GF-D8 (cell line): ENCODE measurements around the gene COL4A4.

ENCODE experiments used
- DNase-seq: peaks from one replicate; lab custom pipeline; 2025; lab: John Stamatoyannopoulos, UW

The COL4A4 gene

DNA sequence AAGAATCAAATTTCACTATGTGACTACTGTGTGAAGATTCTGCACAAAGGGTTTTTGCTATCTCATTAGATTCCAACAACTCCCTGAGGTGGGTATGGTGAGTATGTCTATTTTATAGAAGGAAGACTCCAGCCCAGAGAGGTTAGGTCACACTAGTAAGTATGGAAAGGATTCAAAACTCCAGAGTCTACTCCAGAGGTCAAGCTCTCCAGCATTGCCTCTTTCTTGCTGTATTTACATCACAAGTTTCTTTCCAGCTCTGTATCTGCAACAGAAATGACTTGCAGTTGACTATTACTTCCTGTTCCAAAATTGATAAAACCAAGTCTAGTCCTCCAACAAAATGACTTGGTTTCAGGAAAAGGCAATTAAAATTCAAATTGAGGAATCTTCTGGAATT is 2.1 kb downstream of the COL4A4 start:
- no peak for DNase-seq

DNA sequence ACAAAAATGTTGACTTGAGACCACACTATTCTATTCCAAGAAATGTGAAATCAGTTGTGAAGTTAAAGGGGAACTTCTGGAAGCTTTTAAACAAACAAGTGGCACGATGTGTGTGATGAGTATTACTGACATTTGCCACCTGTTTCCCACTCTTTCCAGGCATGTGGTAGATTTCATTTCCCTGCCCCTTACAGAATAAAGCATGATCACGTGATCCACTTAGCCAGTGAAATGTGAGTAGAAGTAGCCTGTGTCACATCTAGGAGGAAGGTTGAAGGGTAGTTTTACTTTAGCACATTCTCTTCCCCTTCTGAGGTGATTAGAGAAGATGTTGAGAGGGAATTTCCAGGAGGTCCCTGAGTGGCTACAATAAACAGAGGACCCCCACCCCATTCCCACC is 3.8 kb downstream of the COL4A4 start:
- no peak for DNase-seq

DNA sequence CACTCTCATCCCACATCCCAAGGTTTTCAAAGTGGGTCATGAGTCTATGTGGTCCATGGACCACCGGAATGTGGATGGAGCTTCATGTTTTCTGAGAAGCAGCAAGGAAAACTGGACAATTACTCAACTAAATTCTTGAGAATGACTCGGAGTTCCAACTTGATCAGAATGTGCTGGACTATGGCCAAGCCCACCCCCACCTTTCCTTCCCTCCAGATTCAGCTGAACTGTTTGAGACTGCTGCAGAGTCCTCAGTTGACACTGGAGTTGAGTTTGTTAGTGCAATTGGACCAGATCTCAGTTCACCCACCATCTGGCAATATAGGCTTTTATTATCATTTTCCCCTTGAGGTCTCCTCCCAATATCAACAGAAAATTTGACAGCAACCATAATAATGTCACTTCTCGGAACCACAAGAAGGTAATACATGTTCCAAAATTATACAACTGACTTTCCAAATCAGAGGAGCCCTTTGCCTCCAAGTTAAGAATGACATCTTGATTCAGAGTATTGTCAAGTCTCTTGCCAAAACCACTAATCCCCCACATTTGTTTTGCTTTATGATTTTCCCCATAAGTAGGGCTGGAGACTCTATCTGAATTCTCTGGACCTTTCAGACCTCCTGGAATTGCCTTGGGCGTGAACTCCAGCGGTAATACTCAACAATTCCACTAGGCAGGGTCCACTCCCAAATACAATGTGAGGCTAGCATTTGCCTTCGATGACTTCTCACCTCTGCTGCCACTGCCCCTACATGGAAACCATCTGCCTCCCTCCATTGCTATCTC is 8.8 kb downstream of the COL4A4 start:
- no peak for DNase-seq

DNA sequence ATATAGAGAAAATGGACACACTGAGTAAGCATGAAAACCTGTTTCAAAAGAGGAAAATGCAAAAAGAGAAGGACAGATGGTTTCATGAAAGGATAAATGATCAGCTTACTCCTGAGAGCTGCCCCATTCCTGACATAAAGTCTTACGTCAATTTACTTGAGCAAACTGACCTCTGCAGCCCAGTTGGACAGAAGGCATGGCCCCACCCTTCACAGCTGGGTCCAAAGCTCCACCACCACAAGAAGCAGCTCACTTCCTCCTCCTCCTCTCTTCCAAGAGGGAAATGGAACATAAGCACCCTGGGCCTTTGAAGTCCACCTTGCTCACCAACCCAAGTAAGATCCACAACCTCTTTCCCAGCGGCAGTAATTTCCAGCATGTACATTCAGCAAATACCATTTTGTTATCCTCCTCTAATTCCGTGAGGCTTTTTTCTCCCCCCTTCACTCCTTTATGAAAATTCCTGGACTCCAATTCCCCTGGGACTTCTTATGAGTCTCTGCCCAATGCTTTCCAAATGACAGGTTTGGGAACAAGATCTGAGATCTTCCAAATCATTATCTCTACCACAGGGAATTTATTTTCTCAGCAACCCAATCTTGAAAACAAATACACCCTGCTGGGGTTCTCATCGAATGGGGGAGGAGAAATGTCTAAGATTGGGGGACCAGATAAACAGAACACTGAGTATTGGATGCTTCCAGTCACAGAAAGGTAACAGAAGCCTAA is 10.1 kb downstream of the COL4A4 start:
- no peak for DNase-seq

DNA sequence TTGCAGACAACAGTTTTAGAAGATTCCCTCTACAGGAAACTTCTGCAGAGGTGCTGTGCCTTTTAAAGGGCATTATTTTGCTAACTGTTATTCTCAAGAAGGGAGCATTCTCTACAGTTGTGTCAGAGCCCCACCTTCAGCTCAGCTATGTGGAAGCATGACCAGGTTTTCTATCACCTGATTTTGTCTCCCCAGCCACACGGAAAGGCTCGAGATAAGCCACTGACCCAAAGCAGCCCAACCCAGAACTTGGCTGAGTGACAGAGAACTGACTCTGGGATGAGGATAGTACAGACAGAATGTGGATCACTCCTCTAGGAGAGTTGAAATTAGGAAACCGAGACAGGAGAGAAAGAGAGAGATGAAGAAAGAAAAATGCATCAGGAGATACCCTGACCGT is 10.7 kb downstream of the COL4A4 start:
- no peak for DNase-seq

DNA sequence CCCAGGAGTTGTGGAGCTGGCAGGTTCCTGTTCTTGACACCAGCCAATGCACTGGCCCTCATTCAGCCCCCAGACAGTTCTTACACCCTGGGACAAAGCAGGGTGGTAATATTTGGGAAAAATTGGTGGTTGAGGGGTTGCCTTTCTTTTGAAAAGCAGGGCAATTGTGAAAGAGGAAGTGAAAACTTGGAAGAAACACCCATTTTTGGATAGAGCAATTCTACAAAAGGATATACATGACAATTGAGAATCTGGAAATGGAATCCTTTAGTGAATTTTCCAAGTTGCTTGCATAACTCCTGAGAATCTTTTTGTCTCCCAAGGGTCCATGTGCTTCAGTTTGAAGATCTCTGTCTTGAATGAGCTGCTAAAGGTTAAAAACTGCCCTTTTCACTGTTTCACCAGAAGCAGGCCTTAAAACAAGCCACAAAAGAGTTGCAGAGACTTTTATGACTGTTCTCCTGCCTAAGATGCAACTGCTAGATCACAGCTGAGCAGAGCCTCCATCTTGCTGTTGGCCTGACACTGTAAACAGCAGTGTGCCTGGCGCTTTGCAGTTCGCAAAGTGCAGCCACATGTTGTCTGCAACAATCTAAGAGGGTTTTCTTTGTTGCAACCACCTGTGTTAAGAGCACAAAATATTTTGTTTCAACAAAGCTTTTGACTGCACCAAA is 11.8 kb downstream of the COL4A4 start:
- DNase-seq, result no peak

DNA sequence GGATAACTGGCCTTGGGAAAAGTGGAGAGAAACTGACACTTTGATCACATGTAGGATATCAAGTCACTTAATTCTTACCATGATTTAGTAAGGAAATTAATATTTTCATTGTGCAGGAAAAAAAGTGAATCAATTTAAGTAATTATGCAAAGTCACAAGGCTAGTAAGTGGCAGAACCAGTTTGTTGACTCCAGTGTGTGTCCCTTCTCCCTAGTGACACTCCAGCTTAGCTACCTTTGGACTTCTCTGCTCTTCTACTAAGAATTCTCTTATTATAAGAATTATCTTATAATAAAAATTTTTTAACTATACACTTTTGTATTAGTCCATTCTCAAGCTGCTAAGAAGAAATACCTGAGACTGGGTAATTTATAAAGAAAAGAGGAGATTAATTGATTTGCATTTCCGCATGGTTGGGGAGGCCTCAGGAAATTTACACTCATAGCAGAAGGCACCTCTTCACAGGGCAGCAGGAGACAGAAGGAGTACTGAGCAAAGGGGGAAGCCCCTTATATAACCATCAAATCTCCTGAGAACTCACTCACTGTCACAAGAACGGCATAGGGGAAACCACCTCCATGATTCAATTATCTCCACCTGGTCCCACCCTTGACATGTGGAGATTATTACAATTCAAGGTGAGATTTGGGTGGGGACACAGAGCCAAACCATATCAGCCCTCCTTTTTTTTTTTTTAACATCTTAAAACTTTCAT is 13.6 kb downstream of the COL4A4 start:
- no peak for DNase-seq

DNA sequence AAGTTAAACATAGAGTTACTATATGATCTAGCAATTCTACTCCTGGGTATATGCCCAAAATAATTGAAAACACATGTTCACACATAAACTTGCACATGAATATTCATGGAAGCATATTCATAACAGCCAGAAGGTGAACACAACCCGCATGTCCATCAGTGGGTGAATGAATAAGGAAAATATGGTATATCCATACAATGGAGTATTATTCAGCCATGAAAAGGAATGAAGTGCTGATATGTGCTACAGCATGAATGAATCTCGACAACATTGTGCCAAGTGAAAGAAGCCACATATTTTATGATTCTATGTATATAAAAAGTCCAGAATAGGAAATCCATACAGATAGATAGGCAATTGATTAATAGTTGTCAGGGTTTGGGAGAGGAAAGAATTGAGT is 15.9 kb downstream of the COL4A4 start:
- no peak for DNase-seq

DNA sequence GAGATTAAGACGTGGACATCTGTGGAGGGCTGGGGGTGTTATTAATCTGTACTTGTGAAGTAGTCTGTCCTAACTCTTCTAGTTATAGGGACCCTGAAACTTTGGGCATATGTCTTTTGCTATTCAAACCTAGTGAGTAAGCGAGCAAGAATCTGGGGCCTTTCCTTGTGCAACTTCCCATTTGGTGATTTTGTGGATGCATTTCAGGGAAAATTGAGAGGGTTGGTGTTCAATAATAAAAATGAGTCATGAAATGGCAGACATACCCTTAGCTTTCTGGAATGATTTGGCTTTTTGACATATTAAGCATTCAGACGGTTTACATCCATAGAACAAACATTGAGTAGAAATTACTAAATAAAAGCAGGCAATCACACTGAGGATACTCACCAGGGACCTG is 17.0 kb downstream of the COL4A4 start:
- DNase-seq, result no peak

DNA sequence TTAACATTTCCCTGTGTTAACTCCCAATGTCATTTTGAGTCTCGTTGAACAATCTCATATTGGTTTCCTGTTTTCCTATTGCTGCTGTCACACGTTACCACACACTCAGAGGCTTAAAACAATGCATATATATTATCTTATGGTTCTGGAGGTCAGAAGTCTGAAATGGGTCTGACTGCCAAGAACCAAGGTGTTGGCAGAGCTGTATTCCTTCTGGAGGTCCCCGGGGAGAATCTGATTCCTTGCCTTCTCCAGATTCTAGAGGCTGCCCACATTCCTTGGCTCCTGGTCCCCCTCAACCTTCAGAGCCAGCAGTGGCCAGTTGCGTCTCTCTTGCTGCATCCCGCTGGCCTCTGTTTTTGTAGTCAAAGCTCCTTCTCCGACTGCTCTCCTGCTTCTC is 17.5 kb downstream of the COL4A4 start:
- DNase-seq, result no peak

DNA sequence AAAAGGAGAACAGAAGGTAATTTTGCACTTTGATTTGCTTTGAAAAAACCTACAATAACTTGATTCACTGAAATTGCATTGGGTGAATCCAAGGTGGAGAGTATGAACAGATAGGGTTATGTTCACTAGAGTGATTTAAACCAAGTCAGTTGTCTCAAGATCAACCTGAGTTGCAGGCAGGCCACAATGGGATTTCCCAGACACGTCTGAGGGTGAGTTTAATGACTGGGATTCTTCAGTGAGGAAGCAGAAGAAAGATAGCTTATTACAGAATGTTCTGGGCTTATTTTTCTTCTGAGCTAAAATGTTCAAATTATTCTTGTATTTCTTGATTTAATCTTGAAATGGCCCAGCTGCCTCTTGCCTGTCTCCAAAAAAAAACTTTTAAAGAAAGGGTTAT is 20.1 kb downstream of the COL4A4 start:
- DNase-seq, result no peak

DNA sequence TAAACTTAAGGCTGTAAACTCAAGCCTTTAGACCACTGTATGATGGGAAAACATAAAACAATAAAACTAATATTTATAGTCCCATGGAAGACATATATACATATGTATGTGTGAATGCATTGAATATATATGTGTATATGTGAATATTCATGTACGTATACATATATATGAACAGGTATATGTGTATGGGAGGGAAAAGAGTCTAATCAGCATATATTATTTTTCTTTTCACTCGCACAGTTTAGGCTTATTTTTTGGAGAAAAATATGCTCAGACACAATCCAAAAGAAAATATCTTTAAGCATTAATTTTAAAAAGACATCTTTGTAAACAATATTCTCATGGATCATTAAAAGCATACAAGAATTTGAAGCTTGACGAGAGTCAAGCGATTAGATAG is 22.7 kb downstream of the COL4A4 start:
- DNase-seq, result no peak

DNA sequence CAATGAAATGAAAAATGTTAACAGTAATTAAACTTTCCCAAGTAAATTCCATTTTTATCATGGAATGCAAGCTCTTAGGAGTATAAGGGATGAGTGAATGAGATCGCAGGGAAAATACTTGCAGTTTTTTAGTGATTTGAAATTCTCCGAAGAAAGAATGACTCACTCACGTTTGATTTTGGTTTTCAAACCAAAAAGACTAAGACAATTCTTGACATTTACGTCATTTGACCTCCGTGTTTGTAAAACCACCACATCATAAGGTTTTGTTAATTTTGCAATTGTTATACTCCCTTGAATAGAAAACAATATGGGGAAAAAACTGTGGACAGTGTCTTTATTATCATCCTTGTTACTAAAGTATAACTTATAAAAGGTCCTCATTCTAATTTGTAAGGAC is 29.4 kb downstream of the COL4A4 start:
- no peak for DNase-seq

DNA sequence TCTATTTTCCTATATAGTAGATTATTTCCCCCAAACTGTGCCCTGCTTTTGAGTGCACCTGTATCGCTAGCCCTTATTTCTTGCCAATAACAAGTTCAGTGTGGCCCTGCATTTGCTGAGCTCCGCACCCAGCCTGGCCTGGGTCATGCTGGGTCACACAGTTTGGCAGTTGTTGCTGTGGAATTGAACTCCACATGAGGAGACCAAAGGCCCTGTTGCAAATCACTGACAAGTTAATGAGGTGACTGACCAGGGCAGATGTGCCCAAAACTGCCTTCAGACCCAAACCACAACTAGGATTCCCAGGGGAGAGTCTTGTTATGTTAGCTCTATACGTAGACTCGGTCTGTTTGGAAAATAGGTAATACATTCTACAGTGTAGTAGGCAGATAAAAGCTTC is 31.0 kb downstream of the COL4A4 start:
- no peak for DNase-seq

DNA sequence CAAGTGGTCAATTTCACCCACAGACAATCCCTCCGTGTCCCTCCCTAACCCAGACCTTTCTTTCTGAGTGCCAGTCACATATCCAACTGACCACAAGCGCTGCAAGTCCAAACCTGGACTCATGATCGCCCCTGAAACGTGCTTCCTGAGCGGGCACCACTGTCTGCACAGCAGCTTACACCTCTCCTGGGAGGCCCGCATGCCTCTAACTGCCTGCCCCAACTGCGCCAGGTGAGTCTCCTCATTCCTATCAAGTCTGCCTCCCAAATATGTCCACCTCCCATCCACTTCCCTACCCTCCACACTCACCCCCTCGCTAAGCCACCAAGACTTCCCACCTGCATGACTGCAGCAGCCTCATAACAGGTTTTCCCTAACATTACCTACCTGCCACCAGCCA is 33.4 kb downstream of the COL4A4 start:
- no peak for DNase-seq

DNA sequence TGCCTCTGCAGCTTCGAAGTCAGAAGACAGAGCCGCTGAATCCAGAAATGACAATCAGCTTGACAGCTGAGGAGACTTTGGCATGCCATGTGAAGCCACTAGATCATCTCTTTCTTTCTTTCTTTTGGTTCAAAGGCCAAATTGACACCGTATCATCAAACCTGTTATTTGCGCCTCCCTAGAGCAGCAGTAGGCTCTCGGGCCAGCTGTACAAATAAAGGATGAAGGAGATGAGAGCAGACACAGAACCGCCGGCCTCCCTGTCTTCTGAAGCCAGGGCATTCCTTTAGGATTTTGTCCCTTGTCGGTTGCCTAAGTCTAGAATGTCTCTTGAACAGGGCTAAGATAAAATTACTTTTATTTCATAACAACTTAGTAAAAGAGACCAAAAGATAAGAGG is 36.8 kb downstream of the COL4A4 start:
- DNase-seq, result no peak

DNA sequence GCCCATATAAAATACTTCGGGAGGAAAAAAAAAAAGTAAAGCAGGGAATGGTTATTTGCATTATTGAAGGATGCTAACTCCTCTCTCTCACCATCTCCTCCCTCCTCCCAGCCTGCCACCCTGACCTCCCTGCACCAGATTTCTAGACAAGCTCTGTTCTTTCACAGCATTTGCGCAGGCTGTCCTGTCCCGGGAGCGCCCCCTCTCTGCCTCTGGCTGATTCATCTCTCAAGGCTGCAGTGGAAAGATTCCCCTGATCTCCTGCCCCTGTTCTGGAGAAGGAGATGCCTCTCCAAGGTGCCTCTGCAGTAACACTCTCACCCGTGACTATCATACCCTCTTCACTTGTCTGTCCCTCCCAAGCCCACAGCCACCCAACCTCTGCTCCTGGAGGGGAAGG is 38.5 kb downstream of the COL4A4 start:
- DNase-seq, result no peak

DNA sequence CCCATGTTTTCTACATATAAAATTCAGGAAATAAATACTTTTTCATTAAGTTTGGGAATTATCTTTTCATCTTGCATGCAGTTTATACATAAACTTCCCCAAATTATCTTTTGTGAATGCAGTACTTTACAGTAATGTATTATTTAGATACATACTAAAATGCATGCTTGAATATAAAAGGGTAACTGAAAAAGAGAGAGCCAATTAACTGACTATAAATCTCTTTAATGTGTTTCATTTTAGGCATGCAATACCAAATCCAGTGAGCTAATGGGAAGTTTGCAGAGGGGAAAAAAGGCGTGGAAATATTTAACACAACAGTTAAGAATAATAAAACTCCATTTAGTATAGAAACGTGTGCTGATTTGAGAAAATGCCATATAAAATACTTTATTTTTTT is 39.2 kb downstream of the COL4A4 start:
- no peak for DNase-seq

DNA sequence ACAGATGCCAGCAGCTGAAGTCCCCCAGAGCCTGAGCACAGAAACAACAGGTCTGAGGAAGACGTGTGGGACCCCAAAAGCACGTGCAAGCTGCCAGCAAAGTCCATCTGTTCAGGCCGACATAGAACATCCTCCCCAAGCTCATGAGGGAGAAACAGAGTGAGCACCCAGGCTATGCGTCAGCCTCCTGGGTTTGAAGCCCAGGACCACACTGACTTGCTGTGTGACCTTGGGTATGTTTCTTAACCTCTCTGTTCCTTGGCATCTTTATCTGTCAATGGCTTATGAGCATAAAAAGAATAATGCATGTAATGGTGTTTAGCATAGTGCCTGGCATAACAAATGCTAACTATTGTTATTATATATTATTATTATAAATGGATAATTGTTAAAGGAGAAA is 40.3 kb downstream of the COL4A4 start:
- no peak for DNase-seq

DNA sequence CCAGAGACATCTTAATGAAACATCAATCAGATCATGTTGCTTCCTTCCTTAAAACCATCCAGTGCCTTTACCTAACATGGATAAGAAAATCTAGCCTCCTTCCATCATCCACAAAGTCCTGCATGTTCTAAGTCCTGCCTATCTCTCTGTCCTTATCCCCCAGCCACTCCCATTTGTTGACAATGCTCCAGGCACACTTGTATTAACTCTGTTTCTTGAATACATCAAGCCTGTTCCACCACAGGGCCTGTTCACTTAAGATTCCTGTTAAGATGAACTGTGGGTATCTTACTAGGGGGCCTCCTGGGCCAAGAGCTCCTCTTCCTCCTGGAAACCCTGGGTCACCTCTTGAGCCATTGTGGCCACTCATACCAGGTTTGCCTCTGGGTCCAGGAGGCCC is 45.7 kb downstream of the COL4A4 start:
- DNase-seq, result no peak

DNA sequence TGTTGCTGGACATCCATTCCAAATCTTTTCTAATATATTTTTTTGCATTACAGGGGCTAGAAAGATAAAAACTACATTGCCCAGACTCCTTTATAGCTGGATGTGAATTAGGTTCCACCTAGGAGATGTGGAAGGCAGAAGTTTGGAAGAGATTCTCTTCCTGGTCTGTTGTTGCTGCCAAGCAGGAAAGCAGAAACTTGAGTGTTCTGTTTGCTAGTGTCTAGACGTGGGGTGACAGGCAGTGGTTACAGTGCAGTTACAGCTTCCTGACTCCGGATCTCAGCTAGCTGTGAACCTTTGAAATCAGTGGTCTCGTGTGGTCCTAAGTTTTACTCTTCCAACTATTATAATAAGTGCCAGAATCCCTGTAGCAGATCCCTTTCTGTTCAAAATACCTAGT is 46.2 kb downstream of the COL4A4 start:
- DNase-seq, result no peak

DNA sequence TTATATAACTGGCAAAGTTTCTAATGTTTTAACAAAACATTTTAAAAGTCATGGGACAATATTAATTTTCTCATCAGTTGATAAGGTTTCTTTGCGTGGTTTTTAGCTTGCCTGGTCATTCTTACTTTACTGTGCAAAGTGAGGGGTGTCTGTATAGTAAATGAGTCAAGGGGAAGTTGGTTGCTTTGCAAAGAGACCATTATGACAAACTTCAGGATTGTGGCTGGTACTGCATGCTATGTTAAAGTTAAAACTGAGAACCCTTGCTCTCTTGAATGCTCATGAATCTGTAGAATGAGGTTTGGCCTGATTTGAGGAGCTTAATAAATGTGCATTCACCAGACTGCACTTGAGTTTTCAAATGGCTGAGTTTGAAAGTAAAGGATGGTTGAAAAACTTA is 47.0 kb downstream of the COL4A4 start:
- DNase-seq, result no peak

DNA sequence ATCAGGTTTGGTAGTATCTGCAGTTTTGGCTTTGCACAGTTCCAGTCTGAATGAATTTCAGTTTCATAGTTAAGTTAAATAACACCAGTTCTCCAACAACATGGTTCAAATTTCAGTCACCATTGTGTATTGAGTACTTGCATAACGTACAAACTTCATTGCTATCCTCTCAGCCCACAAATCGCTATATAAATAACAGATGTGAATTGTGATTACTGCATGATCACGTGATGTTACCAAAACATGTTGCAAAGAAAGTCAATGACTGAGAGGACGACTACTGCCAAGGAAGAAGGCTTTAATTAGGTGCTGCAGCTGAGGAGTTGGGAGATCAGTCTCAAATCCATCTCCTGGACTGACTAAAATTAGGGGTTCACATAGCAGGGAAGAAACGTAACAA is 48.2 kb downstream of the COL4A4 start:
- DNase-seq, result no peak
